ENCODE measurements around the gene FAM149A. TPM values are rescaled to one million over a fixed set of nuclear protein-coding genes. Genes with fewer than 3 reads are reported as not detected.

Gene FAM149A
- total RNA-seq, 1 donor from 2014 or later: 1.2 TPM

GRCh38 chr4:186109245-186109644 lies 4.7 kb downstream of the FAM149A start:
- Mint-ChIP-seq H3K36me3 (ENCODE audit: low read depth, unreplicated experiment) (no peaks in the 10 kb centered on the region), H3K27ac (ENCODE audit: unreplicated experiment) (no peak overlapping the region), H3K4me3 (ENCODE audit: unreplicated experiment) (no peak overlapping the region), H3K4me1 (ENCODE audit: low read depth, unreplicated experiment) (peaks cover 7% of the 10 kb centered on the region), H3K9me3 (ENCODE audit: unreplicated experiment) (peaks cover 2% of the 10 kb centered on the region), H3K27me3 (ENCODE audit: low read depth, unreplicated experiment) (peaks cover 16% of the 10 kb centered on the region)
- Histone ChIP-seq H3K36me3 (ENCODE audit: insufficient read depth, low read length) (no peaks in the 10 kb centered on the region), H3K79me2 (ENCODE audit: insufficient read depth, low read length) (no peaks in the 10 kb centered on the region), H4K20me1 (ENCODE audit: insufficient read depth, low read length) (no peaks in the 10 kb centered on the region), H3K4me1 (ENCODE audit: insufficient read depth, low read length) (no peaks in the 10 kb centered on the region), H3K27ac (ENCODE audit: low read depth, low read length) (no peak overlapping the region), H3K27me3 (ENCODE audit: insufficient read depth, low read length) (peaks cover 13% of the 10 kb centered on the region), H3K9me3 (ENCODE audit: insufficient read depth, low read depth, low read length) (no peaks in the 10 kb centered on the region), H3K4me2 (ENCODE audit: low read length) (no peak overlapping the region), H2AFZ (ENCODE audit: low read depth, low read length) (no peak overlapping the region), H3K4me3 (ENCODE audit: insufficient read depth, low read depth, low read length) (no peak overlapping the region), H3K9ac (ENCODE audit: low read length) (no peak overlapping the region)
- TF ChIP-seq EZH2 (IDR thresholded peaks at IDR 0.05; ENCODE audit: insufficient read depth, low read length) (no peak), CTCF (IDR thresholded peaks at IDR 0.05; ENCODE audit: insufficient read depth, low read depth, low read length) (no peak)
- FAIRE-seq (no peak), DNase-seq (ENCODE audit: low read depth) (no peak)

- H3K4me1 ChIP-seq (ENCODE audit: insufficient read depth, low read length): no peaks in the 10 kb centered on the region
- no peak overlapping the region for H2AFZ ChIP-seq (ENCODE audit: low read depth, low read length)
- no peak overlapping the region for H3K27ac ChIP-seq (ENCODE audit: low read depth, low read length)
- Mint-ChIP-seq H3K9me3 (ENCODE audit: unreplicated experiment) (no peaks in the 10 kb centered on the region), H3K4me1 (ENCODE audit: low read depth, unreplicated experiment) (no peaks in the 10 kb centered on the region), H3K4me3 (ENCODE audit: unreplicated experiment) (no peak overlapping the region), H3K27me3 (ENCODE audit: low read depth, unreplicated experiment) (peaks cover 4% of the 10 kb centered on the region), H3K36me3 (ENCODE audit: low read depth, unreplicated experiment) (no peaks in the 10 kb centered on the region), H3K27ac (ENCODE audit: unreplicated experiment) (no peak overlapping the region)
- H3K9ac ChIP-seq (ENCODE audit: low read length): no peak overlapping the region
- no peaks in the 10 kb centered on the region for H3K36me3 ChIP-seq (ENCODE audit: insufficient read depth, low read length)
- DNase-seq (ENCODE audit: low read depth): no peak
- no peak for TF ChIP-seq EZH2 (IDR thresholded peaks at IDR 0.05; ENCODE audit: insufficient read depth, low read length)
- TF ChIP-seq CTCF (IDR thresholded peaks at IDR 0.05; ENCODE audit: insufficient read depth, low read depth, low read length): no peak
- no peak for FAIRE-seq
- no peaks in the 10 kb centered on the region for H4K20me1 ChIP-seq (ENCODE audit: insufficient read depth, low read length)
- no peak overlapping the region for H3K4me3 ChIP-seq (ENCODE audit: insufficient read depth, low read depth, low read length)
- no peaks in the 10 kb centered on the region for H3K9me3 ChIP-seq (ENCODE audit: insufficient read depth, low read depth, low read length)
- H3K79me2 ChIP-seq (ENCODE audit: insufficient read depth, low read length): no peaks in the 10 kb centered on the region
- H3K27me3 ChIP-seq (ENCODE audit: insufficient read depth, low read length): peaks cover 6% of the 10 kb centered on the region
- no peak overlapping the region for H3K4me2 ChIP-seq (ENCODE audit: low read length)
Measured at GRCh38 chr4:186116697-186117096, 12.2 kb downstream of the FAM149A start.

- no peak for FAIRE-seq
- Mint-ChIP-seq H3K27ac (ENCODE audit: unreplicated experiment) (no peak overlapping the region), H3K4me3 (ENCODE audit: unreplicated experiment) (no peak overlapping the region)
Measured at GRCh38 chr4:186118582-186118981, 14.1 kb downstream of the FAM149A start.

More at GRCh38 chr4:186118582-186118981, 14.1 kb downstream of the FAM149A start:
- Mint-ChIP-seq H3K9me3 (ENCODE audit: unreplicated experiment) (no peaks in the 10 kb centered on the region), H3K36me3 (ENCODE audit: low read depth, unreplicated experiment) (no peaks in the 10 kb centered on the region), H3K27me3 (ENCODE audit: low read depth, unreplicated experiment) (peaks cover 4% of the 10 kb centered on the region), H3K4me1 (ENCODE audit: low read depth, unreplicated experiment) (no peaks in the 10 kb centered on the region)
- no peaks in the 10 kb centered on the region for H3K79me2 ChIP-seq (ENCODE audit: insufficient read depth, low read length)
- no peak overlapping the region for H3K9ac ChIP-seq (ENCODE audit: low read length)
- no peak overlapping the region for H2AFZ ChIP-seq (ENCODE audit: low read depth, low read length)
- no peak overlapping the region for H3K4me2 ChIP-seq (ENCODE audit: low read length)
- H3K4me1 ChIP-seq (ENCODE audit: insufficient read depth, low read length): no peaks in the 10 kb centered on the region
- TF ChIP-seq EZH2 (IDR thresholded peaks at IDR 0.05; ENCODE audit: insufficient read depth, low read length): no peak
- TF ChIP-seq CTCF (IDR thresholded peaks at IDR 0.05; ENCODE audit: insufficient read depth, low read depth, low read length): no peak
- H3K4me3 ChIP-seq (ENCODE audit: insufficient read depth, low read depth, low read length): no peak overlapping the region
- H3K36me3 ChIP-seq (ENCODE audit: insufficient read depth, low read length): no peaks in the 10 kb centered on the region
- no peaks in the 10 kb centered on the region for H3K9me3 ChIP-seq (ENCODE audit: insufficient read depth, low read depth, low read length)
- no peaks in the 10 kb centered on the region for H4K20me1 ChIP-seq (ENCODE audit: insufficient read depth, low read length)
- no peak for DNase-seq (ENCODE audit: low read depth)
- H3K27me3 ChIP-seq (ENCODE audit: insufficient read depth, low read length): peaks cover 6% of the 10 kb centered on the region
- H3K27ac ChIP-seq (ENCODE audit: low read depth, low read length): no peak overlapping the region
